Aorta (tissue), 5 donors: ENCODE data around the gene EIPR1. TPM values are rescaled to one million over a fixed set of nuclear protein-coding genes. Genes with fewer than 3 reads are reported as not detected.

ENCODE experiments used
- ATAC-seq: fragments of 200-7000 bp; cut with Tn5 transposase; one replicate; pipeline ENCODE4 v1.9.1; 2022; ENCODE audit warnings: moderate library complexity; ENCODE audit not compliant: low FRiP score
- DNase-seq, 2 donors: peaks; one replicate each; pipeline ENCODE4 v3.0.0-alpha.2; 2020
- H3K27ac ChIP-seq, 2 donors: one replicate each; pipeline ENCODE4 v1.5.1; 2013; ENCODE audit warnings: low read length in 2 of 2, mild to moderate bottlenecking in 2 of 2, moderate library complexity in 2 of 2, control low read depth in 1 of 2, inconsistent platforms in 1 of 2, low read depth in 1 of 2
- H3K27me3 ChIP-seq, 2 donors: one replicate each; pipeline ENCODE4 v1.6.1; 2013; ENCODE audit warnings: control low read depth in 1 of 2, low read length in 1 of 2, mild to moderate bottlenecking in 1 of 2, moderate library complexity in 1 of 2; ENCODE audit not compliant: insufficient read depth in 2 of 2, control insufficient read depth in 1 of 2
- H3K36me3 ChIP-seq, 2 donors: one replicate each; pipeline ENCODE4 v1.6.1; 2013; ENCODE audit warnings: control low read depth in 1 of 2, low read length in 1 of 2, mild to moderate bottlenecking in 1 of 2; ENCODE audit not compliant: insufficient read depth in 2 of 2, control insufficient read depth in 1 of 2
- H3K4me1 ChIP-seq, 2 donors: one replicate each; pipeline ENCODE4 v1.6.1; 2013; ENCODE audit warnings: low read length in 2 of 2, control low read depth in 1 of 2, mild to moderate bottlenecking in 1 of 2, moderate library complexity in 1 of 2; ENCODE audit not compliant: insufficient read depth in 2 of 2, control insufficient read depth in 1 of 2
- H3K4me3 ChIP-seq, 2 donors: one replicate each; pipeline ENCODE4 v1.5.1; 2013; ENCODE audit warnings: low read length in 2 of 2, control low read depth in 1 of 2, mild to moderate bottlenecking in 1 of 2
- H3K9me3 ChIP-seq: one replicate; pipeline ENCODE4 v1.6.1; 2013; ENCODE audit warnings: mild to moderate bottlenecking, low read length; ENCODE audit not compliant: control insufficient read depth
- WGBS, 2 donors: extraction: QIAGEN DNeasy Blood & Tissue Kit; methylation state at CpG; one replicate each; pipeline ENCODE4 v1.1.7; 2013; 5-methylcytosine and 5-hydroxymethylcytosine counted together
- intact Hi-C, 2 donors: fragments of 100-400 bp; cut with DNase I; formaldehyde crosslinking; loops; one replicate each; pipeline versions ENCODE4 v1.14.2 to v1.15.0; 2022
- polyA plus RNA-seq, 2 donors: library from polyadenylated mRNA; stranded (reverse); fragments of 200-250 nt; gene quantifications; one replicate each; pipeline ENCODE4 v1.2.3, GENCODE V29; 2013
- total RNA-seq, 2 donors: library from RNA; stranded (reverse); fragmentation: NEBNext Ultra II Directional; extraction: Animal tissue kit (Norgen Biotek cat#: 25700); gene quantifications; one replicate each; pipeline ENCODE4 v1.2.1, GENCODE V29; 2021
- donor health status: healthy with polysubstance abuse.
- donor health status: Bipolar disorder and iron deficiency.
- donor health status: DM: no; HTN: no; CAD: no.
- donor health status: DM: no; HTN: no; CAD: no.
- donor health status: DM: yes; HTN: yes; CAD: no.

The EIPR1 gene
- total and polyA plus RNA-seq, 4 donors = 9.7 to 13.7 (median 10.0) TPM

DNA sequence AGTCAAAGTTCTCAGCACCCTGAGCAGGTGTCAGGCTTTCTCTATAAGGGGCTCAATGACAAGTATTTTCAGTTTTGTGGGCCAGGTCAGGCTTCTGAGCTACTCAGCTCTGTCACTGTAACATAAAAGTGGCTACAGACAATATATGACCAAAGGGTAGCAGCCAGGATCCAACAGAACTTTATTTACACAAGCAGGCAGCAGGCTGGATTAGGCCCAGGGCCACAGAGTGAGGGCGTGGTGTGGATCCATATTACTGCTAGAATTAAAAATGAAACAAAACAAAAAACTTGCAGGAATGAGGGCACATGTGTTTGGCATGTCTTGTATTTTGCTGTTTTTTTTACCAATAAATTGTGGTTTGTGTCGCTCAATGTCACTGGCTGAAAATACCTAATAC lies 143.7 kb downstream of the EIPR1 start:
- no peak for DNase-seq
- no peaks in the 10 kb centered on the region for H3K27me3 ChIP-seq
- H3K4me3 ChIP-seq = no peak overlapping the region
- peaks cover 0 to 2% of the 10 kb centered on the region in 2 donors for H3K36me3 ChIP-seq
- ATAC-seq = no peak
- H3K4me1 ChIP-seq = no peaks in the 10 kb centered on the region
- peaks cover 11% of the 10 kb centered on the region for H3K9me3 ChIP-seq
- H3K27ac ChIP-seq = no peak overlapping the region
- intact Hi-C loops = no loop called here
- WGBS, 2 donors = 93 to 94% methylated on average over 2 of the region's 2 CpGs

GRCh38 chr2:3229221-3229620 lies 148.4 kb downstream of the EIPR1 start:
- Histone ChIP-seq H3K36me3 (peaks cover 0 to 2% of the 10 kb centered on the region in 2 donors), H3K4me3 (no peak overlapping the region), H3K9me3 (peaks cover 9% of the 10 kb centered on the region), H3K4me1 (no peaks in the 10 kb centered on the region), H3K27me3 (no peaks in the 10 kb centered on the region), H3K27ac (no peak overlapping the region)
- intact Hi-C loops = no loop called here
- no peak for DNase-seq
- 97 to 98% methylated on average over 3 of the region's 3 CpGs for WGBS, 2 donors
- no peak for ATAC-seq

GRCh38 chr2:3224681-3225080 lies 152.9 kb downstream of the EIPR1 start:
- 85 to 86% methylated on average over 9 of the region's 9 CpGs for WGBS, 2 donors
- peaks cover 5% of the 10 kb centered on the region for H3K9me3 ChIP-seq
- H3K4me3 ChIP-seq = no peak overlapping the region
- H3K36me3 ChIP-seq = no peaks in the 10 kb centered on the region
- H3K27me3 ChIP-seq = no peaks in the 10 kb centered on the region
- H3K27ac ChIP-seq = no peak overlapping the region
- intact Hi-C loops = no loop called here
- DNase-seq (no peak), ATAC-seq (no peak)
- H3K4me1 ChIP-seq = no peaks in the 10 kb centered on the region

GRCh38 chr2:3223080-3223923 lies 154.3 kb downstream of the EIPR1 start:
- H3K4me3 ChIP-seq = no peak overlapping the region
- intact Hi-C loops = no loop called here
- DNase-seq (no peak), ATAC-seq (no peak)
- 83% methylated on average over 18 of the region's 18 CpGs for WGBS, 2 donors
- H3K9me3 ChIP-seq = peaks cover 5% of the 10 kb centered on the region
- H3K4me1 ChIP-seq = no peaks in the 10 kb centered on the region
- no peaks in the 10 kb centered on the region for H3K36me3 ChIP-seq
- H3K27ac ChIP-seq = no peak overlapping the region
- no peaks in the 10 kb centered on the region for H3K27me3 ChIP-seq

- Histone ChIP-seq H3K9me3 (peaks cover 5% of the 10 kb centered on the region), H3K27me3 (no peaks in the 10 kb centered on the region), H3K4me3 (no peak overlapping the region), H3K4me1 (no peaks in the 10 kb centered on the region), H3K36me3 (no peaks in the 10 kb centered on the region), H3K27ac (no peak overlapping the region)
- WGBS, 2 donors = 93 to 94% methylated on average over 9 of the region's 9 CpGs
- DNase-seq (no peak), ATAC-seq (no peak)
- intact Hi-C loops = no loop called here
Observed at GRCh38 chr2:3222636-3223035, 155.0 kb downstream of the EIPR1 start.

DNA sequence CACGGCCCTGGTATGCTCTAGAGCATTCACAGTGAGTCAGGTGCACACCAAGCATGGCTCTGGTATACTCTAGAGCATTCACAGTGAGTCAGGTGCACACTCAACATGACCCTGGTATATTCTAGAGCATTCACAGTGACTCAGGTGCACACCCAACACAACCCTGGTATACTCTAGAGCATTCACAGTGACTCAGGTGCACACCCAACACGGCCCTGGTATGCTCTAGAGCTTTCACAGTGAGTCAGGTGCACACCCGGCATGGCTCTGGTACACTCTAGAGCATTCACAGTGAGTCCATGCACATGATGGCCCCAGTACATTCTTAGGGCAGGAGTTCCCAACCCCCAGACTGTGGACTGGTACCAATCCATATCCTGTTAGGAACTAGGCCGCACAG lies 158.1 kb downstream of the EIPR1 start:
- intact Hi-C loops = no loop called here
- H3K27me3 ChIP-seq = no peaks in the 10 kb centered on the region
- H3K4me1 ChIP-seq = no peaks in the 10 kb centered on the region
- WGBS, 2 donors = 94 to 95% methylated on average over 4 of the region's 4 CpGs
- H3K9me3 ChIP-seq = peaks cover 3% of the 10 kb centered on the region
- DNase-seq (no peak), ATAC-seq (no peak)
- H3K4me3 ChIP-seq = no peak overlapping the region
- H3K36me3 ChIP-seq = no peaks in the 10 kb centered on the region
- H3K27ac ChIP-seq = no peak overlapping the region

DNA sequence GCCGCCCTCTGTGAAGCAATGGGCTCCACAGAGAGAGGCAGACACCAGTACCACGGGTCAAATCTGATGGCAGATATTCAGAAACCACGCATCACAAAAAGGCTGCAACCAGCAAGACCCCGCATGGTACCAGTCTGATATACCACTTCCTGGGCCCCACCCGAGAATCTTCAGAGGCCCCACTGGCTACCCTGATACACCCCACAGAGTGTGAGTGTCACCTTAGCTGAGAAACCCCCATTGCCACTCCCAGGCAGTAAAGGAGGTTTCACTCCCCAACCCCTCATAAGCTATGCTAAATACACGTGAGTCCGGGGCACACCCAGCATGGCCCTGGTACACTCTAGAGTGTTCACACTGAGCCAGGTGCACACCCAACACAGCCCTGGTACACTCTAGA lies 160.0 kb downstream of the EIPR1 start:
- no peaks in the 10 kb centered on the region for H3K36me3 ChIP-seq
- no peaks in the 10 kb centered on the region for H3K27me3 ChIP-seq
- 81% methylated on average over 7 of the region's 7 CpGs for WGBS, 2 donors
- no peak for ATAC-seq
- no peak overlapping the region for H3K4me3 ChIP-seq
- no peaks in the 10 kb centered on the region for H3K4me1 ChIP-seq
- no peak overlapping the region for H3K27ac ChIP-seq
- intact Hi-C loops = no loop called here
- no peak for DNase-seq
- no peaks in the 10 kb centered on the region for H3K9me3 ChIP-seq

DNA sequence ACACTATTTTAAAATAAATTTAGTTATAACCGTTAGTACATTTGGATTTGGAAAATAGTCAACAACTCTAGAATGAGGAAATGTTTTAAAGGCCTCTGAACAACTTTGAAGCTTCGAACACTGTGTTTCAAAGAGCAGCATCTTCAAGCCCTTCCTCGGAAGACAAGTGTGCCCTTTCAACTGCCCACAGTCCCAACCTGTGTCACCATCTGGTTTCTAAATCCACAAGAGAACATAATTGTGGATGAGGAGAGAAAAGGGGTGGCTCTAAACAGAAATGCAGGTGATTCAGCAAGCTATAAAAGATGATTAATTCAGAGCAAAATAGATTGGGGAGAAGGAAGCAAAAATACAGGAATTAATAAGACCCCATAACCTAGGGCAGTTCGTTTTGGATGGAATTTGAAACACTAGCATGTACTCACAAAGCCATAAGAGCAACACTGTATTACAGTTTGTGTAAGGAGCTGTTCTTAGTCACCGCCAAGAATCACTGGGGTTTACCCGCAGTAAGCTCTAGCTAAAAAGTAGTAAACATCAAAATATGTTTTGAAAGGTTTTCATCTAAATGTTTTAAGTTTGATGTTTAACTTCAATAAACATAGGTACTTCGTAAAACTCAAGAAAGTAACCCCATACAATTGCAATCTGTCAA lies 160.7 kb downstream of the EIPR1 start:
- H3K4me3 ChIP-seq = no peak overlapping the region
- H3K27ac ChIP-seq = no peak overlapping the region
- WGBS, 2 donors = 89 to 92% methylated on average over 7 of the region's 7 CpGs
- H3K27me3 ChIP-seq = no peaks in the 10 kb centered on the region
- intact Hi-C loops = no loop called here
- H3K36me3 ChIP-seq = peaks cover 0 to 2% of the 10 kb centered on the region in 2 donors
- no peak for DNase-seq
- H3K4me1 ChIP-seq = no peaks in the 10 kb centered on the region
- no peaks in the 10 kb centered on the region for H3K9me3 ChIP-seq
- ATAC-seq = no peak
